ENCODE measurements around the gene HNRNPF. TPM values are rescaled to one million over a fixed set of nuclear protein-coding genes. Genes with fewer than 3 reads are reported as not detected.

Gene HNRNPF
- total and polyA plus RNA-seq, 7 donors: 101 to 194 (median 134) TPM

GRCh38 chr10:43420369-43421200 is 11.6 kb upstream of the HNRNPF start:
- Histone ChIP-seq H3K36me3 (no peaks in the 10 kb centered on the region), H3K27me3 (no peaks in the 10 kb centered on the region), H3K27ac (peak overlapping the region; percentile 97 to 99 (median 98)), H3K9me3 (no peaks in the 10 kb centered on the region), H3K4me1 (peaks cover 0 to 19% (median 11%) of the 10 kb centered on the region in 4 donors), H3K4me3 (peak overlapping the region; percentile 43 to 68 (median 62))
- intact Hi-C loops (cut with DNase I): loop anchor here (2.0 kb wide), 1 partner anchor 16 kb away; the partner anchor contains the start of gene ZNF487
- DNase-seq: peak; percentile 98
- TF ChIP-seq CTCF (IDR thresholded peaks at IDR 0.05) (no peak), EP300 (IDR thresholded peaks at IDR 0.05) (peak in 1 of 4 donors; percentile 72), POLR2AphosphoS5 (IDR thresholded peaks at IDR 0.05) (peak; percentile 79 to 87 (median 86)), POLR2A (IDR thresholded peaks at IDR 0.05) (peak; percentile 47 to 53)
- WGBS, 2 donors: 0 to 1% methylated on average over 63 of the region's 63 CpGs

- Histone ChIP-seq H3K36me3 (no peaks in the 10 kb centered on the region), H3K27ac (peak overlapping the region; percentile 97 to 99 (median 98)), H3K27me3 (no peaks in the 10 kb centered on the region), H3K4me3 (peak overlapping the region; percentile 19 to 68 (median 62)), H3K9me3 (no peaks in the 10 kb centered on the region), H3K4me1 (peaks cover 0 to 19% (median 11%) of the 10 kb centered on the region in 4 donors)
- no peak for DNase-seq
- WGBS, 2 donors: 64 to 67% methylated on average over 18 of the region's 18 CpGs
- TF ChIP-seq POLR2AphosphoS5 (IDR thresholded peaks at IDR 0.05) (no peak), POLR2A (IDR thresholded peaks at IDR 0.05) (no peak), CTCF (IDR thresholded peaks at IDR 0.05) (no peak)
- intact Hi-C loops (cut with DNase I): loop anchor here (2.0 kb wide), 1 partner anchor 17 kb away; the partner anchor contains the start of gene ZNF487
These were observed 11.0 kb upstream of the HNRNPF start for GRCh38 chr10:43419997-43420368.

GRCh38 chr10:43417950-43418768 is 9.2 kb upstream of the HNRNPF start:
- Histone ChIP-seq H3K27me3 (no peaks in the 10 kb centered on the region), H3K4me3 (no peak overlapping the region), H3K4me1 (peaks cover 0 to 19% (median 11%) of the 10 kb centered on the region in 4 donors), H3K9me3 (no peaks in the 10 kb centered on the region), H3K27ac (peak overlapping the region in 3 of 4 donors; percentile 17 to 99 (median 28)), H3K36me3 (no peaks in the 10 kb centered on the region)
- no peak for DNase-seq
- TF ChIP-seq POLR2AphosphoS5 (IDR thresholded peaks at IDR 0.05): no peak
- no peak for TF ChIP-seq CTCF (IDR thresholded peaks at IDR 0.05)
- no peak for TF ChIP-seq EP300 (IDR thresholded peaks at IDR 0.05)
- TF ChIP-seq POLR2A (IDR thresholded peaks at IDR 0.05): no peak
- 63 to 76% methylated on average over 14 of the region's 14 CpGs for WGBS, 2 donors
- intact Hi-C loops (cut with DNase I): no loop called here

- intact Hi-C loops (cut with DNase I): no loop called here
- Histone ChIP-seq H3K9me3 (no peaks in the 10 kb centered on the region), H3K36me3 (no peaks in the 10 kb centered on the region), H3K4me1 (peaks cover 0 to 10% (median 7%) of the 10 kb centered on the region in 4 donors), H3K4me3 (no peak overlapping the region), H3K27ac (no peak overlapping the region), H3K27me3 (no peaks in the 10 kb centered on the region)
- TF ChIP-seq EP300 (IDR thresholded peaks at IDR 0.05) (no peak), POLR2A (IDR thresholded peaks at IDR 0.05) (no peak), CTCF (IDR thresholded peaks at IDR 0.05) (no peak), POLR2AphosphoS5 (IDR thresholded peaks at IDR 0.05) (no peak)
- DNase-seq: no peak
- 73 to 87% methylated on average over 10 of the region's 10 CpGs for WGBS, 2 donors
These were observed 6.6 kb upstream of the HNRNPF start for GRCh38 chr10:43415544-43415943.
